GM19397 (cell line): Measurements from ENCODE around the gene NXT1.
"Not testable (repeated sequence)": the region's sequence is repeated elsewhere in the genome, so short reads cannot be mapped to it uniquely, and the experiment has no call there.

ENCODE experiments used
- ATAC-seq: cut with Tn5 transposase; IDR thresholded peaks from one replicate; pipeline ENCODE4 v1.9.1; 2021; ENCODE audit warnings: mild to moderate bottlenecking, moderate library complexity; ENCODE audit not compliant: unreplicated experiment

NXT1 gene

GRCh38 chr20:23350196-23350903, at the start of gene NXT1:
Gene NXT1, plus strand, starts transcription at chr20:23350791. Its CDS starts 3,251 bp downstream, at chr20:23354042.
- ATAC-seq, result peak; percentile 88

GRCh38 chr20:23301436-23302050, 49.0 kb upstream of the NXT1 start:
- ATAC-seq, result no peak

- ATAC-seq, result no peak
These were observed 48.2 kb upstream of the NXT1 start for GRCh38 chr20:23302386-23302785.

GRCh38 chr20:23302801-23303200, 47.8 kb upstream of the NXT1 start:
- ATAC-seq, result no peak

GRCh38 chr20:23303325-23304102, 47.1 kb upstream of the NXT1 start:
- ATAC-seq, result no peak

DNA sequence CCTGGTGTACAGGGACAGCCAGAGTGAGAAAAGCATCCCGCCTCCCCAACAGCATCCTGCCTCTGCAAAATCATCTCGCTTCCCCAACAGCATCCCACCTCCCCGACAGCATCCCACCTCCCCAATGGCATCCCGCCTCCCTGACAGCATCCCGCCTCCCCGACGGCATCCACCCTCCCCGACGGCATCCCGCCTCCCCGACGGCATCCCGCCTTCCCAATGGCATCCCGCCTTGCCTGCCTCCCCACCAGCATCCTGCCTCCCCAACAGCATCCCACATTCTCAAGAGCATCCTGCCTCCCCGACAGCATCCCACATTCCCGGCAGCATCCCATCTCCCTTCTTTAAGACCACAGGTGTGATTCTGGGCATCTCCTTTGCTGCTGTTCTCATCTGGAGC, 46.0 kb upstream of the NXT1 start:
- no peak for ATAC-seq

DNA sequence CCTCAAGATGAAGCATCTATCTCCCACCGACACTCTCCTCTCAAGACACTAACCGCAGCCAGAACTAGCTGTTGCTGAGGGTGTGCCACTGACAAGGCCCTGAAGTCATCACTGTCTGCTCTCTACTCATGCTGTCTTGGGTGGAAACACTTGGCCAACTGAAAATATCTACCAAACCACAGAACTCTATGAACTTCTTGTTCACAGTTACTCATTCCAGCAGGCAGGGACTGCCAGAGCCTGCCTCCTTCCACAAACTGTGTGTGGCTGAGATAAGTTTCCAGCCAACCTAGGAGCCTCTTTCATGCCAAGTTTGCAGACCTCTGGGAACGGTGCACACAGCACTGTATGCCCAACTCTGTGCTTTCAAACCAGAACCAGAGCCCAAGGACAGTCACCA, 45.5 kb upstream of the NXT1 start:
- no peak for ATAC-seq

- ATAC-seq, result not testable (repeated sequence)
These were observed 43.2 kb upstream of the NXT1 start for GRCh38 chr20:23307393-23307792.

DNA sequence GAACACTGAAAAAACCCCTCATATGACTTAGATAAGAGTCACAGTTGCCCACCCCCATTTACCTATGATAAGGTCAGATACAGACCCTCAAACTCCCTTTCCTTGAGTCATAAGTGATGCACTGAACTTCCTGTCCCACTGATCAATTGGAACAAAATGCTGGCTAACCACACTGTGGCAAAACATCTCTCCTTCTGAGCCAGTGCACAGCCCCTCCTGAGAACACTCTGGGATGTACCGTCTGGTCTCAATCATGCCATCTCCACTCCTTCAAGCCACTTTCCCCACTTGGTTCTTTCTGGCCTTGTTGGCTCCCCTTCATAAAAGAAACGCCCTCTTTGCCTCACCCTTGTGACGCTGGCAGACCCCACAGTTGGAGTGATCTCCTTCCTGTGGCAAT, 42.6 kb upstream of the NXT1 start:
- no peak for ATAC-seq

- ATAC-seq, result no peak
These were observed 41.7 kb upstream of the NXT1 start for GRCh38 chr20:23308908-23309307.

DNA sequence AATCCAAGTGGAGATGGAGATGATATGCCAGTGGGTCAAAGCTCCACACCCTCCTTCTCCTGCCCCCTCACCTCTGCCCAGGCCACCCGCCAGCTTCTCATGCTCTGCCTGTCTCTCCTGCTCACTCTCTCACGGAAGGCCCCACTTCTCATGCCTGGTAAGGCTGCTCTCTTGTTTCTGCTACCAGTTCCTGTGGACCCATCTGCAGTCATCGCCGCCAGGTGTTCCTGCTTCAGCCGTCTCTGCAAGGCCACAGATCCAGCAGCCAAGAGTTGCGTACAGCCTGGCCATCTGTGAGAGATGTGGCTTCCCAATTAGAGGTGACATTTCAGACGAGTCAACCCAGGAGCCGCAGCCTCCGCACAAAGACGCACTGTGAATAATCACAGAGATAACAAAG, 40.8 kb upstream of the NXT1 start:
- ATAC-seq, result no peak

DNA sequence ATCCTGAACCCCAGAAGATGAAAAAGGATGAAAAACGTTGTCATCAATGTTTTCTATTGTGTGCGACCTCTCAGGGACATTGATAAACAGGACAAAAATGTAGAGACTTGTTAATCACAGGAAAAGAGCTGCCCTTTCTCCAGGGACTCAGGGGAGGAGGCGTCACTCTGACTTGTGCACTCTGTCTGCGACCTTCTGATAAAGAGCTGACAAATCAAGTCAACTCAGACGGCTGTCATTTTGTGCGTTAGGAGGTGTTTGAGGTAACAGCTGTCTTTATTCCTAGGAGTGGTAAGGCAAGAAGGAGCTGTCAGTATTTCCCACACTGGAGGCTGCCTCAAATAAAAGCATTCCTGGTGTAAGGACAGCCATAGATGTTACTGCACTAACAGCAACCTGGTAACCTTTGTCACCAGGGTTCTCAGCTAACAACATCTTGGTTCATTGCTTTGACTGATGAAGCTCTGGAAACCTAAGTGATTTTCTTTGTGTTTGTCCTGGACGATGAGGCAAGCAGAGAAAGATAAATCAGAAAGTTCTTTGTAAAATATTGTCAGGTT, 38.6 kb upstream of the NXT1 start:
- ATAC-seq, result no peak

DNA sequence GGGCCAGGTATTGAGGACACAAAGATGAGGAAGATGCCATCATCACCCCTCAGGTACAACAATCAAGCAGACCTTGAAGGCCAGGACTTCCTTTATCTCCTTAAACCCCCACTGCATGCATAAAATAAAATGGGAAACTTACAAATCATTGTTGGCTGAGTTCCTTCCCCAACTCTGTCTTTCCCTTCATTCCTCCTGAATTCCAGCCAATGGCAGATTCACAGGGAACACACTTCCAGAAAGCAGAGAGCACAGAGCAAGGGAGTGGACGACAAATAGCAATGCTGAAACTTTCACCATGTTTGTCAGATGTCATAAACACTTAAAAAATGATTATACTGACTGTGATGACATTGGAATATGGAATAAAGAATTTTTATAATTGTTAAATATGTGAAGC, 37.3 kb upstream of the NXT1 start:
- ATAC-seq, result no peak

- ATAC-seq, result no peak
These were observed 35.9 kb upstream of the NXT1 start for GRCh38 chr20:23314699-23315098.

GRCh38 chr20:23315099-23315498, 35.5 kb upstream of the NXT1 start:
- ATAC-seq, result no peak

- no peak for ATAC-seq
These were observed 34.0 kb upstream of the NXT1 start for GRCh38 chr20:23316626-23317025.

- ATAC-seq, result no peak
These were observed 33.5 kb upstream of the NXT1 start for GRCh38 chr20:23317081-23317480.

DNA sequence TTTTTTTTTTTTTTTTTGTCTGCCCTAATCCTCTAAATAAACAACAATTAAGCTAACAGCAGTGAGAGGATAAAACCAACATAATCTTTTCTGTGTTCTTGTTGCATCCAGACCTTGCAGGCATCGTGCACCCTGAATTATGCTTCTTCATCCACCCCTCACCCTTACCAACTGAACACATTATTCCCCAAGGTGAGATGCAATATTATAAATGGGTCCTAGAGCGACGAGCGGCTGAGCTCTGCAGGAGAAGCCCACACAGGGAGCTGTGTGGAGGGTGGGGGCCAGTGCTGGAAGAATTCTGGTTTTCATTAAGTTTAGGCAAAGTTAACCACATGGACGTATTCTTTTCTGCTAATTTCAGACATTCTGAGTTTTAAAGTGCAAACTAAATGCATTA, 32.2 kb upstream of the NXT1 start:
- no peak for ATAC-seq

DNA sequence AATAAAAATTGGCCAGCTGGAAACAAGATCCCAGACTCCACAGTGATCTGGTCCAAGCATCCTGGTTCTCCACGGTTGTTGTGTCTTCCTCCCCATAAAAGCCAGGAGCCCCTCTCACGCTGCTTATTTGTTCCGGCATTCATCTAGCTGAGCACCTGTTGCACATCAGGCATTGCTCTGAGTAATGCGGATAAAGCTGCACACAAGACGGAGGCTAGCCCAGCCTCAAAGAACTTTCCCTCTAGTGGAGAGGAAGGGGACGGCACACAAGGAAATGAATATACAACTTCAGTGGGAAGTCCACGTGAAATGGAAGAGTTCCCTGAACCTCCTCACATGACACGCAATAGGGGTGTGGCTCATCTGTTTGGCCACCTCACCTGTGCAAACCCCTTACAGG, 30.3 kb upstream of the NXT1 start:
- ATAC-seq, result no peak

GRCh38 chr20:23325107-23325506, 25.5 kb upstream of the NXT1 start:
- no peak for ATAC-seq

DNA sequence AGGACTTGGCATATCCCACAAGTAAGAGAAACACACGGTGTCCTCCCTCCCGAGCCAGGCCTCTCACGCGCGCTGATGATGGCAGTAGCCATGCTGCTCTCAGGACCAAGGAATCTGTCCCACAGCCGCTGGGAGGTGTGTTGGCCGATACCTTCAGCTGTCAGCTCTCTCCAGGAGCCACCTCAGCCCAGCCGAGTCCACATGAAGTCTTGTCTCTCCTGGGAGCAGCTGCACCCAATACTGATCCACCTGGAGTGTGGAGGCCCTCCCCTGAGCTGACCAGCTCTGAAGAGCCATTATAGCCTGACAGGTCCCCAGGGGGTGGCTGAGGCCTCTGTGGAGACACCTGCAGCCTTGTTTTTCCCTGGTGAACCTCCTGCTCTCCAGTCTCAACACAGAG, 23.8 kb upstream of the NXT1 start:
- no peak for ATAC-seq
